ENCODE data around the gene ULK3.
A peak's percentile ranks its signal among the peaks of the same experiment; 100 is the strongest.

ULK3 gene

DNA sequence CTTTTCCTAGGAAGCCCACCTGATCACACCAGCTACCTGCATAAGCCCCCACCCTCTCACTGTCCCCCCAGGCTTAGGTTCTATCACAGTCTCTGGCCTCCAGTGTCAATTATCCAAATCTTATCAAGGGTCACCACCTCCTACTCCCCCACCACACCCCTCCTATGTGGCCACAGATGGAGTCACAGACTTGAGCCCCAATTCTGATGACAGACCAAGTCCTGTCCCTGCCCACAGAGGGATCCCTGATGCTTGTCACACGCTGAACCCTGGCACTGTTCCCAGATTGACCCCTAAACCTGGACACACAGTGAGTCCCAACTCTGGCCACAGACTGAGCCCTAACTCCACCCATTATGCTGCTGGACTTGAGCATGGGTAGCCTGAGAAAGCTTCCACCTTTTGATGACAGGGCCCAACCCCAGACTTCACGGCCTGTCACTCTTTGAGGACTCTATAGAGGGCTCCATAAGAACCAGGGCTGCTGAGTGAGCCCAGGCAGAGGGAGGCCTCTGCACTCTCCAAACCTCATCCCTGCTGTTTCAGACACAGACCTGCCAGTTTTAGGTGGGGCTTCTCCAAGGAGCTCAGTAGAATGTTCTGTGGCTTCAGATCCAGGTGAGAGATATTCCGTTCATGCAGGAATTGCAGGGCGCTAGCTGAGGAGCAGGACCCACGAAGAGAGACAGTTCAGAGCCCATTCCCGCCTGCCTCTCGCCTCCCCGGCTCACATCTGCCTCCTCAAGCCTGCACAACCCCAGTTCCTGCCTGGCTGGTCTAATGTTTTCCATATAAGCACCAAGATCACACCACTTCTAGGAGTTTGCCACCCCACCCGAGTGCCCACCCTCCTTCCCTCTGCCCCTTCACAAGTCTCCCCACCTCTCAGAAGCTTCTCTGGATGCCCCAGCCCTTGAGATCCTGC, 1.8 kb downstream of the ULK3 start:
- no peak for DNase-seq (ENCODE audit: low read depth in 2 of 2)

DNA sequence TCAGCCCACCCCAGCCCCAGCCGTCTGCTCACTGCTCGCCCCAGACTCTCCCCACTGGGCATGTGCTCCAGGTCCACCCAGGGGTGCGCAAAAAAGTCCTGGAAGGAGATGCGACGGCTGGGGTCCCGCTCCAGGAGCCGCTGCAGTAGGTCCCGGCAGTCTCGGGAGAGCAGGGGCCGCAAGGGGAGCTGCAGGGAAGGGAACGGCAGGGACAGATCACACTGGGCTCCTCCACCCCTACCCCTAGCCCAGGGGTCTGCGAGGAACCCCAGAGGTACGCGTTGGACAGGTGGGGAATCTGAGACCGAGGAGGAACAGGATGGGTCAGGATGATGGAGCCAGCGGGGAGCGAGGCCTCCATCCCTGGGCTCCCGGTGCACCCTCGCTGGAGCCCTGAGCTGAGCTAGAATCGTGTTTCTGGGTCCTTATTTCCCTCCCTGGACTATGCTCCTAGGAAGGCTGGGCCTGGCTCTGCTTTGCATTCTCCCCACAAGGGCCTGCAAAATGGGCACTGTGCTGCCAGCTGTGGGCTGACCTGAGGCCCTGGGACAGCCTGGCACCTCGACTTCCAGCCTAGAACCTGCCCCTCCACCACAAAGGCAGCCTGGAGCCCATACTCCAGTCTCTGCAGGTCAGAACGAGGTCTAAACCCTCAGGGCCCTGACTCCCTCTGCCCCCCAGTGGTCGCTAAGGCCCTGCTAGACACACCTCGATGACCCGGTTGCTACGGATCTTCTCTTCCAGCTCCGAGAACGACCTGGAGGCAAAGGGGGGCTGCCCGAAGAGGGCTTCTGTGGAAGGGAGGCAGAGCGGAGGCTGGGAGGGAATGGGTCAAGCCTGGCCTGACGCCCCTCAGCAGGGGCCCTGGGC, 3.2 kb downstream of the ULK3 start:
- no peak for DNase-seq (ENCODE audit: low read depth in 2 of 2)

DNA sequence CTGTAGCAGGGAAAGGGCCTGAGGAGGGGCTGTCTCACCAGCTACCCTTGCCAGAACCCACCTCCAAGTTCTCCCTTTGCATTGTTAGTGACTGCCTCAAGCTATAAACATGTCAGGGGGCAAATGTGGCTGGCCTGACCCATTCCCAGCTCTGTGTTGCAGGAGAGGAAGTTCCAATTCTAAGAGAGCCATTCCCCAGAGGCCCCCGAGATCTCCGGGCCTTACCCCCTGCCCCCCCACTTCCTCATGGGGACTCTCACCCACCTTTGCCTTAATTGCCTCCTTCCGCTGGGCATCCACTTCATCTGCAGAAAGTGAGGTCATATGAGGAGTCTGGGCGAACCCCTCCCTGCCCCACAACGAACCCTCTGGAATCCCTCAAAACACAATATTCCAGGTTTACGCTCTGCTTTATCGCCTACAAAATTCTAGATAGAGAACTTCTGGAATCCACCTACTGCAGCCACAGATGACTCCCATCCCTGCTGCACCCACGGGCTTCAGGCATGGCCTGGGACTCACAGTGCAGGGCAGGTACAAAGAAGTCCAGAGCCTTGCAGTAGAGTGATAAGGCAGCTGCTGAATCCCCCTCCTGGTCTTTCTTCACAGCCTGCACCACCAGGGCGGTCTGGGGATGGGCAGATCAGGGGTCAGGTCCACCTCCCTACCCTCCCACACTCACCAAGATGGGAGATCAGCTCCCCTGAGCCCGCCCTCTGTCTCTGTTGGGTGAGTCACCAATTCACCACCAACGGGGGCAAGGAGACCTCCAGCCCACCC, 4.0 kb downstream of the ULK3 start:
- DNase-seq (ENCODE audit: low read depth in 2 of 2): no peak

DNA sequence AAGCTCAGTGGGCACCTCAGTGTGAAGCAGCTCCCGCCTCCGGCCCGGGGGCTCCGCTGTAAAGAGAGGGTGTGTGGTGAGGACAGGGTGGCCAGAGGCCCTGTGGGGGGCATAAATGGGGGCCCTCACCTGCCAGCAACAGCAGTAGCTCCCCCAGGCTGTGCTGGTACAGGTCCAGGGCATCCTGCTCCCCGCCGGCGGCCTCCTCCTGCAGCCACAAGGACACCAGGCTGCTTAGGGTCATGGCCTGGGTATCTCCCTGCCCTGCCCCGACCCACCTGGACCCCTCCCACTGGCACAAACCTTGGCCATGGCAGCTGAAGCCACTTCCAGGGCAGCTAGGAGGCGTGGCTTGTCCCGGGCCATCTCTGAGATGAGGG, 4.8 kb downstream of the ULK3 start:
- no peak for DNase-seq (ENCODE audit: low read depth in 2 of 2)

DNA sequence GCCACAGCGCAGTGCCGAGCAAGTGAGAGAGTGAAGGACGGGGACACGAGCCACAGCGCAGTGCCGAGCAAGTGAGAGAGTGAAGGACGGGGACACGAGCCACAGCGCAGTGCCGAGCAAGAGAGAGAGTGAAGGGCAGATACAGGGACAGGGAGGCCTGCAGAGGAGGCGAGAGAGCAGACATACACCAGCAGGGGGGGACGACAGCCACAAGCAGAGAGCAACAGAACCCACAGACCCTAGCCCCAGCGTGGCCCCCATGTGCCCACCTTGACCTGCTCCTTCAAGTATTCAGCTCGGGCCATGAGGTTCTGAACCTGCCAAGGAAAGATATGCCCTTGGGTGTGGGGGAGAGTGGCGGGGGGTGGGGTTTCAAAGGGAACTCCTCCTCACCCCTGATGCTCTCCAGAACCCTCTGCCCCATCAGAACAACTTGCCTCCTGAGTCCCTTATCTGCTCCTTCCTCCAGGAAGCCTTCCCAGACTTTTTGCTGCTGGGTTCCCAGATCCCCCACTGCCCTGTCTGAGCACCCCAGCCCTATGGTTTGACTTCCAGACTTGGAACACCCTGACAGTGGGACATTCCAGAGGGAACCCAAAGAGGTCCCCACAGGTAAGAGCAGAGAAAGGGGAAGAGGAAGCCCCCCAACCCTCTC, 5.3 kb downstream of the ULK3 start:
- no peak for DNase-seq (ENCODE audit: low read depth in 2 of 2)

DNA sequence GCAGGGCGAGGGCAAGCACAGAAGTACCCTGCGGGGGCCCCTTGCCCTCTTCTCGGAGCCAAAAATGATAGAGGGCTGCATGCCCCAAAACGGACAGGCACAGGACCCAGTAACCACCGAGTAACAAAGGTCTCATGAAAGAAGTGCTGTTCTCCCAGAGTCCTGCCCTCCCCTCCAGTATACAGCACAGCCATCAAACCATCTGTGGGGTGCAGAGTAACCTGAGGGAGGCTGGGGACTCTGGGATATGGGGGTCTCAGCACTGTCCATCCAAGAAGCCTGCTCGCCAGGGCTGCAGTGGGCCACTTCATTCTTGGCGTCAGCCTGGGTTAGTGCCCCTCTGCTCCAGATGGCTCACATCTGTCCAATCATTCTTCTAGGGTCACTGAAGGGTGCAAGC, 6.1 kb downstream of the ULK3 start:
- no peak for DNase-seq (ENCODE audit: low read depth in 2 of 2)

DNA sequence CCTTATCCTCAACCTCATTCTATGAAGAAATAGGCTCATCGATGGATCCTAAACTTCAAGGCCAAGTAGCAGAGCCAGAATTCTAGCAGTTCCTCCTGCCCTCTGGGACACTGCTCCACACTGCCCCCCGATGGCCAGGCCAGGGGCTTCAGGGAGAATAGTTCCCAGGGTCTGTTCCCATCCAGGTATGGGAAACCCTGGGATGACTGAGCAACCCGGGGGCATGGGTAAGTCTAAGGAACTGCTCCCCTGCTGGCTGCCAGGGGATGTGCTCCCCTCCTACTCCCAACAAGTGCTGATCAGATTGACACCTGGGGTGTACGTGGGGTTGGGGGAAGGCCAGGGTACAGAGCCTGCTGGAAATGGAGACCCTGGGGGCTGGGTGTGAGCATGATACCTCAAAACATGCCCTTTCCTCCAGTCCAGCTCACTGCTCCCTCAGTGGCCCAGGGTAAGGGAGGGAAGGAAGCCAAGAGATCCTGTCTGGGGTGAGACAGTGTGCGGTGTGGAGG, 7.6 kb downstream of the ULK3 start:
- DNase-seq (ENCODE audit: low read depth in 2 of 2): peak in 1 of 2 donors; percentile 38

DNA sequence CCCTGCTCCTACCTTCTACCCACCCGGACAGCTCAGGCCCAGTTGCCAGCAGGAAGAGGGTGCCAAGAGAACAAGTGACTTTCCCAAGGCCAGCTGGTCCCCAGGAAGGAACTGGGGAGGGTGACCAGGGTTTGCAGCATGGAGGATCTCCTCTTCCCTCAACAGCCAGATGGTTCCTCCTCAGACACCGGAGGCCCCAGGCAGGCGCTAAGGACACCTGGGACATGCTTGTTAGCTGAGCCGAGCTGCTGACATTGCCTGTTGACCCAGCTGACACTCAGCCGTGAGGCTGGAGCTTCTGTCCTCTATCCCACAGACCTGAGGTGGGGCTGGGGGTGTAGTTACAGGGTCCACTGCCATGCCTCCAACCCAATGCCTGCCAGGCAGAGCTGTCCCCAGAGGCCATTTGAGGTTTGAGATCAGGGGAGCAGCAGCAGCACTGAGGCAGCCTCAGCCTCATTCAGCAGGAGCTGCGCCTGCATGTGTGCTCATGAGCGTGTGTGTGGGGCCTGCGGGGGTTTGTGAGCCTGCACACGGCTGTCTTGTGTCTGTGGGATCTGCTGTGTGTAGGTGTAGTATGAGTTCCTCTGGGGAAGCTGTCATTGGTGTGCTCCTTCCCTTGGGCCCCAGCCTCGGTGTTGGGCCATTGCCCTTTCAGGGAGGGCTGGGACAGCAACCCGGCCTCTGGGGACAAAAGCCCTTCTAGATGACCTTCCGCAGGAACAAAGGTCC, 9.4 kb downstream of the ULK3 start:
- DNase-seq (ENCODE audit: low read depth in 2 of 2): no peak

DNA sequence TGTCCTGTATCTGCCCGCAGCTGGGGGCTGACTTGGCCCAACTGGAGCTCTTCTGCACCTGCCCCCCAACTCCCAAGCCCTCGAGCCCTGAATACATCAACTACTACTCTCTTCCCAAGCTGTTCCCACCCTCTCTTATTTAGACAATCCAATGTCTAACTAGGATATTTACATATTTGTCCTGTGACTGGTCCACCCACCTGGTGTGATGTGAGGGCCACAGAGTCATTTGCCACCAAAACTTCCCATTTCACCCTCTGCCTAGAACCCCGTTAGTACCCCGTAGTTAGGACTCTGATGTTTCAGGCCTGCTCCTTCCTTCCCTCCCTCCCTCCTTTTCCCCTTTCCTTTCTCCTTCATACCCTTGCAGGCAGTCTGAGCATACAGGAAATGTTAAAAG, 10.1 kb downstream of the ULK3 start:
- no peak for DNase-seq (ENCODE audit: low read depth in 2 of 2)

DNA sequence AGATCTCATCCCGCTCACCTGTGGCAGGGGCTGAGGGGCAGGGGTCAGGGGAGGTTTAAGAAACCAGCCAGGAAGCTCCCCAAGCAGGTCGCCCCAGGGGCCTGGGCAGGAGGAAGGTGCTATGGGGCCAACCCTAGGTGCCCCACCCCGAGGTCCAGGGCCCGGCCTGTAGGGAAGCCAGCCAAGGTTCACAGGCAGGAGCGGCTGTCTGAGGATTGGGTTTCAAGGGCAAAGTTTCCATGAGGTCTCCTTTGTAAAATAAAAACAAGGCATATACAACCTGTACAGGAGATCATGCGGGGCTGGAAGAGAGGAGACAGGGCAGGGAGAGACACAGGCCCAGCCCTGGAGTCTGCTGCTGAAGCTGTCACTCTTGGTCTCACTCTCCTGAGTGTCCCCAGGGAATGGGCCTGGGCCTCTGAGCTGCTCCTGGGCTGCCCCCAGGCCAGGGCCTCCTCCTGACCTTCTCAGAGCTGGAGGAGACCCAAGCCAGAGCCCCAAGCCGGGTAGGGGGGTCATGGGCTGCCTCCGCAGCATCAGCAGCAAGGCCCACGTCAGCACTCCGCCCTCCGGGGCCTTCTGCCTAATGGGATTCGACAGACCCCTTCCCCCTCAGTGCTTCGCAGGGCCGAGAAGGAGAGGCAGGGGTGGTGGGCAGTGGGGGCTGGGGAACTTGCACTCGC, 11.0 kb downstream of the ULK3 start:
- no peak for DNase-seq (ENCODE audit: low read depth in 2 of 2)

DNA sequence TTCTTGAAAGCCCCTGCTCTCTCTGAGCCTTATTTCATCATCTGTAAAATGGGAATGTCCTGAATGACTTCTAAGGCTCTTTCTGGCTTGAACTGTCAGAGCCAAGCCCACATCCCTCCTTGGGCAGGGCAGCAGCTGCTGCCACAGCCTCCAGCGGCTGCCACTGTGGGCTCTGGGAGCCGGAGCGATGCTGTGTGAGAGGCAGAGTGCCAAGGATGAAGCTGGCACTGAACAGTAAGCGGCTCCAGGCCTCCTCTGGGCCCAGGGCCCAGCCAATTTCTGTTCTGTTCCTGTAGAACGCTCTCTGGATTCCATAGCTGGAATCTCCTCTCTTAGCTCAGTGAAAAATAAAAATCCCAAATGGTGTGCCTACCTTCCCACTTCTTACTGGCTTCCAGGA, 12.1 kb downstream of the ULK3 start:
- DNase-seq (ENCODE audit: low read depth in 2 of 2): no peak

DNA sequence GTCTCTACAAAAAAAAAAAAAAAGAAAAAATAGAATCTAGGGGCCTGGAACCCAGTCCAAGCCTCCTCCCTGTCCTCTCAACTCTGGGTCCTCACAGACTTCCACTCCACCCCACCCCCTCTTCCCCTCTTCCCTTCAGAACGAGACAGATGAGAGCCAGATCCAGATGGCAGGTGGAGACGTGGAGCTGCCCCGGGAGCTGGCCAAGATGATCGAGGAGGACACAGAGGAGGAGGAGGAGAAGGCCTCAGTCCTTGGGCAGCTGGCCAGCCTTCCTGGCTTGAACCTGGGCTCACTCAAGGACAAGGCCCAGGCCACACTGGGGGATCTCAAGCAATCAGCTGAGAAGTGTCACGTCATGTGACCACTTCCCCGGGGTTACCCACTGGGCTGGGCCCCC, 13.0 kb downstream of the ULK3 start:
- DNase-seq (ENCODE audit: low read depth in 2 of 2): no peak

DNA sequence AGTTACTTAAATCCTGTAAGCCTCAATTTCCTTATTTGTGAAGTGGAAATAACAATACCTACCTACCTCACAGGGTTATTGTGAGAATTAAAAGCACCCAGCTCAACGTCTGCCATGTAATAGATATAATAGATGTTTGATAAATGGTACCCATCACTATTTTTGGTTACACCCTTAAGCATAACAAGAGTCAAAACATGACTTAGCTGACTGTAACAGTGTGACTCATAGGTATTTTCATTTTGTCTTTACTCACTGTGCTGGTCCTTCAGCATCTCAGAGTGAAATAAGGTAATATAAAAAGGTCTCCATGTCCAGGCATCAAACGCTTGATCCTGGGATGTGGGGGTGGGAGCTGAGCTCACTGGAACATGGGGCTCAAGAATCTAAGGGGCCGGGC, 13.5 kb downstream of the ULK3 start:
- DNase-seq (ENCODE audit: low read depth in 2 of 2): no peak

DNA sequence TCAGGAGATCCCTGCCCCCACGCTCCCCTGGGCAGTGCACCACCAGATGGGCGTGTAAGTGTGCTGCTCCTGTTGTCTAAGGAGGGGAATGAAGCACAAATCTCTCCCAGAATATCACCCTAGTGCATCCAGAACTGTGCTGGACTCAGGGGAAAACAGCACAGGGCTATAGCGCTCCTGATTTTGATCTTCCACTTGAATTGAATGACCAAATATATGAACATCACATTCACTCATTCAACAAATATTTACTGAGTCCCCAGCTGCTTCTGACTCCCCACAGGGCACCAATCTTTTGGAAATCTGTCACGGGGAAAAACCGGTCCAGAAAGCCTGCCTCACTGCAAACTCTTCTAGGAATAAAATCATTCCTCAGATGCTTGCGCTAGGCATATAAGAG, 14.1 kb downstream of the ULK3 start:
- DNase-seq (ENCODE audit: low read depth in 2 of 2): no peak

DNA sequence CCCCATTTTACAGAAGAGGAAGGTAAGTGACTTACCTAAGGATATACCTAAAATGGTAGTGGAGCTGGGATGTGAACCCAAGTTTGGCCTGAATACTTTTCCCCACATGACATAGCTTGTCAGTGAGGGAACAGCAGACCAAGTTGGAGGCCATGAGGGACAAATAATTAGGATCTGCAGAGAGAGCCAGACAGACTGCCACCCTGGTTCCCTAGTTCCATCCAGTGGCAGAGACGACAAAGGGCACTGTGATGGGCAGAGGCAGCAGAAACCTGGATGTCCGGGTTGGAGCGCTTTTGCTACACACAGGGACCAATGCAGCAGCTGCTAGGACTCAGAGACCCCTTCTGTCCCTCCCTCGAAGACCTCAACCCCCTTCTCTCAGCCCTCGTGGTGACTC, 15.3 kb downstream of the ULK3 start:
- DNase-seq (ENCODE audit: low read depth in 2 of 2): no peak

DNA sequence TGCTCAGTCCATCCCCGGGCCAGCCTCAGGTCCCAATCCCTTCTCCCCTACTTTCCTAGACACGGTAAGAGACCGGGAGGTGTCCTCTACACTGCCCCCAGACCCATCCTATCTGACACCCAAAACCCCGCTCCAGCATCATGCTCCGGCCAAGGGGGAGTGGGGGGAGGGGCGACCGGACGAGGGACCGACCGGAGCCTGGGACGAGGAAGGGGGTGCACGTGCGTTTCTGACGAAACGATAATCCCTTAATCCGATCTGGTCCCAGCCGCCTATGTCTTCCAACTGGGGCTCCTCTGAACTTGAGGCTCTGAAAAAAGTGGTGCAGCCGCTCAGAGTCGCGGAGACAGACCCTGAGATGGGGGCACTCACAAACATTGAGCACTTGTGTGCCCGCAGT, 16.0 kb downstream of the ULK3 start:
- no peak for DNase-seq (ENCODE audit: low read depth in 2 of 2)

DNA sequence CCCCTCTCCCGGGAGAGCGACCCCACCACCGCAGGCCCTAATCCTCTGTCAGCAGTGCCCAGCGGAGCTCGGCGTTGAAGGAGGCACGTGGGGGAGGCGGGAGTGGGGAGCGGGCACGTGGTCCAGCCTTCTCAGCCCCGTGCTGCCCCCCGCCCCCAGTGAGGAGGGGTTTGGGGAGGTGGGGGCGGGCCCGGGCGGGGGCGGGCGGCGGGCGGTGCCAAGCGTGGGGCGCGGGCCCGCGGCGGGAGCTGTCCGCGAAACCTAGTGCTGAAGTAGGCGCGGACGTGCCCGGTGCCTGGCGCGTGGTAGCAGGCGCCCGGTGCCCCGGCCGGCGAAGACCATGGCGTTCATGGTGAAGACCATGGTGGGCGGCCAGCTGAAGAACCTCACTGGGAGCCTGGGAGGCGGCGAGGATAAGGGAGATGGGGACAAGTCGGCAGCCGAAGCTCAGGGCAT, 16.6 kb downstream of the ULK3 start, which contains the start of gene CPLX3:
Gene CPLX3 (plus strand): TSS at position 264 of the 456 bp plus-strand sequence. CDS start 77 bp downstream, at position 341.
- DNase-seq (ENCODE audit: low read depth in 2 of 2): peak in 1 of 2 donors; percentile 28

DNA sequence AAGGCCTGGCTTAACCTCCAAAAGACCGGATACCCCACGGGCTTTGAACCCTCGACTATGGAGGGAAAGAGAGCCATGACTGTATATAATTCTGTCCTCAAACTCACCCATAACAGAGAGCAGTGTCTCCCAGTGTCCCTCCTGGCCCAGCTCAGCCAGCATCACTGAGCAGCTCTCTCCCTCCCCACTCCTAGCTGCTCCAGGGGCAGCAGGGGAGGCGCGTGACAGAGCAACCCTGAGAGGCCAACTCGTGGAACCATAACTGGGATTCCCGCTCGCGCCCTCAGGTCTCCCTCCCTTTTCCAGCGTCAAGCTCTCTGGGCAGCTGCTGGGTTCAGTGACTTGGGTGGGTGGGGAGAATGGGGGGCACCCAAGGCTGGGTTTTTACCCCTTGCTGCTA, 17.1 kb downstream of the ULK3 start:
- no peak for DNase-seq (ENCODE audit: low read depth in 2 of 2)

DNA sequence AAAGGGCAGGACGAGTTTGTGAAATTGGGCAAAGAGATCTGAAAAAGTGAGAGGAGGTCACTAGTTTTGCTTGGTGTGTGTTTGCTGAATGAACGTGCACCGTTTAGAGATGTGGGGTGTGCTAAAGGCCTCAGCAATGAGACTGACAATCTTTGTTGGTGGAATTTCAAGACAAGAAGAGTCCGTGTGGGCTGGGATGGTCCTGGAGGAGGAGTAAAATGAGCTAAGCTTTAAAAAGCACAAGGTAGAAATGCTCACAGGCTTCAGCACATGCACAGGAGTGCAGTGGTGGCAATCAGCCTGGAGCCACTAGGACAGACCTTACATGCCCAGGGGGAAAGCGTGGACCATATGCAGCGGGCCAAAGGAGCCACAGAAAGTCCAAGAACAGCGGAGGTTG, 18.0 kb downstream of the ULK3 start:
- no peak for DNase-seq (ENCODE audit: low read depth in 2 of 2)

DNA sequence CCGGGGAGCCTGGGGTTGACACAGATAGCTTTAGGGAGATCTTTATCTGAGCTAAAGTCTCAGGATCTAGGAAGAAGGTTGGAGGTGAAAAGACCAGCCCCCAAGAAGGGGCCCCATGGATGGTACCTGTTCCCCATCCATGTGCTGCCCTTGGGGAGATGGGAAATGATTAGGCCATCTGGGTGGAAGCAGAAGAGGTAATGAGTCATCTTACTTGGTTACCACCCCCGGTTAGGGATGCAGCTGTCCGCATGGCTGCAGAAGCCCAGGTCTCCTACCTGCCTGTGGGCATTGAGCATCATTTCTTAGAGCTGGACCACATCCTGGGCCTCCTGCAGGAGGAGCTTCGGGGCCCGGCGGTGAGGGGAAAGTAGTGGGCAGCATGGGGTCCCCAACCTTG, 19.6 kb downstream of the ULK3 start:
- DNase-seq (ENCODE audit: low read depth in 2 of 2): no peak
